Right atrium auricular region (tissue), 2 donors: ENCODE measurements around the gene GAREM2. TPM values are rescaled to one million over a fixed set of nuclear protein-coding genes. Genes with fewer than 3 reads are reported as not detected.

Experiments used
- DNase-seq: peaks from one replicate; pipeline ENCODE4 v3.0.0-alpha.2; 2019; ENCODE audit warnings: low spot score
- H3K27ac ChIP-seq, 2 donors: fragments of 200-600 bp; sonication (generic); 1 replicate in 1 of 2; 2 replicates in 1 of 2; pipeline ENCODE4 v1.5.1; 2016 to 2019
- H3K27me3 ChIP-seq, 2 donors: fragments of 200-600 bp; sonication (generic); one replicate each; pipeline versions ENCODE4 v1.5.1 to v1.6.0; 2017 to 2019
- H3K36me3 ChIP-seq: fragments of 200-600 bp; sonication (generic); one replicate; pipeline ENCODE4 v1.5.1; 2016
- H3K4me1 ChIP-seq, 2 donors: fragments of 200-600 bp; sonication (generic); one replicate each; pipeline versions ENCODE4 v1.5.1 to v1.6.0; 2017 to 2019
- H3K4me3 ChIP-seq, 2 donors: fragments of 200-600 bp; sonication (generic); 1 replicate in 1 of 2; 2 replicates in 1 of 2; pipeline ENCODE4 v1.5.1; 2017 to 2019; ENCODE audit warnings: mild to moderate bottlenecking in 1 of 2, moderate library complexity in 1 of 2
- H3K9me3 ChIP-seq, 2 donors: fragments of 200-600 bp; sonication (generic); one replicate each; pipeline ENCODE4 v1.5.1; 2019
- CTCF ChIP-seq, 2 donors: fragments of 200-600 bp; sonication (generic); IDR thresholded peaks; one replicate each; pipeline ENCODE4 v1.5.1; 2019; ENCODE audit warnings: antibody characterized with exemption in 2 of 2
- total RNA-seq, 2 donors: library from RNA; depleted of rRNA; stranded (reverse); fragments of >200 nt; gene quantifications; one replicate each; pipeline ENCODE4 v1.1.0, GENCODE V29; 2016

Gene GAREM2
- total RNA-seq, 2 donors from 2014 or later: 3.0 to 48.4 TPM

GRCh38 chr2:26217720-26218119 lies 44.8 kb downstream of the GAREM2 start:
- Histone ChIP-seq H3K4me3 (no peak overlapping the region), H3K9me3 (no peaks in the 10 kb centered on the region), H3K27ac (no peak overlapping the region), H3K36me3 (peaks cover 86% of the 10 kb centered on the region), H3K4me1 (no peaks in the 10 kb centered on the region), H3K27me3 (no peaks in the 10 kb centered on the region)
- TF ChIP-seq CTCF (IDR thresholded peaks at IDR 0.05): no peak
- no peak for DNase-seq

- Histone ChIP-seq H3K36me3 (peaks cover 73% of the 10 kb centered on the region), H3K27ac (no peak overlapping the region)
Measured at GRCh38 chr2:26223018-26223417, 50.1 kb downstream of the GAREM2 start.

GRCh38 chr2:26224095-26224494 lies 51.2 kb downstream of the GAREM2 start:
- no peaks in the 10 kb centered on the region for H3K27me3 ChIP-seq
- no peak overlapping the region for H3K27ac ChIP-seq
- H3K4me1 ChIP-seq: no peaks in the 10 kb centered on the region
- H3K9me3 ChIP-seq: peaks cover 0 to 10% of the 10 kb centered on the region in 2 donors
- peaks cover 82% of the 10 kb centered on the region for H3K36me3 ChIP-seq
- no peak for TF ChIP-seq CTCF (IDR thresholded peaks at IDR 0.05)
- no peak for DNase-seq
- H3K4me3 ChIP-seq: no peak overlapping the region

More at GRCh38 chr2:26223018-26223417, 50.1 kb downstream of the GAREM2 start:
- H3K27me3 ChIP-seq: no peaks in the 10 kb centered on the region
- TF ChIP-seq CTCF (IDR thresholded peaks at IDR 0.05): no peak
- H3K4me1 ChIP-seq: no peaks in the 10 kb centered on the region
- no peak for DNase-seq
- H3K4me3 ChIP-seq: no peak overlapping the region
- H3K9me3 ChIP-seq: peaks cover 0 to 10% of the 10 kb centered on the region in 2 donors

GRCh38 chr2:26229595-26229994 lies 56.7 kb downstream of the GAREM2 start:
- Histone ChIP-seq H3K27ac (no peak overlapping the region), H3K27me3 (no peaks in the 10 kb centered on the region), H3K9me3 (peaks cover 0 to 10% of the 10 kb centered on the region in 2 donors), H3K4me3 (no peak overlapping the region), H3K36me3 (peaks cover 92% of the 10 kb centered on the region), H3K4me1 (no peaks in the 10 kb centered on the region)
- DNase-seq: no peak
- no peak for TF ChIP-seq CTCF (IDR thresholded peaks at IDR 0.05)

GRCh38 chr2:26230806-26231205 lies 57.9 kb downstream of the GAREM2 start:
- Histone ChIP-seq H3K27me3 (no peaks in the 10 kb centered on the region), H3K27ac (no peak overlapping the region), H3K9me3 (peaks cover 0 to 10% of the 10 kb centered on the region in 2 donors), H3K4me3 (no peak overlapping the region), H3K36me3 (peaks cover 100% of the 10 kb centered on the region), H3K4me1 (no peaks in the 10 kb centered on the region)
- no peak for TF ChIP-seq CTCF (IDR thresholded peaks at IDR 0.05)
- DNase-seq: no peak

- Histone ChIP-seq H3K9me3 (no peaks in the 10 kb centered on the region), H3K27ac (no peak overlapping the region), H3K27me3 (no peaks in the 10 kb centered on the region), H3K4me3 (no peak overlapping the region), H3K36me3 (peaks cover 91% of the 10 kb centered on the region), H3K4me1 (peaks cover 0 to 20% of the 10 kb centered on the region in 2 donors)
- DNase-seq: no peak
- peak in 1 of 2 donors; percentile 47 for TF ChIP-seq CTCF (IDR thresholded peaks at IDR 0.05)
Measured at GRCh38 chr2:26235089-26235488, 62.2 kb downstream of the GAREM2 start.
